Measurements from ENCODE around the gene CCM2L.

- TF ChIP-seq, protein P1, sequence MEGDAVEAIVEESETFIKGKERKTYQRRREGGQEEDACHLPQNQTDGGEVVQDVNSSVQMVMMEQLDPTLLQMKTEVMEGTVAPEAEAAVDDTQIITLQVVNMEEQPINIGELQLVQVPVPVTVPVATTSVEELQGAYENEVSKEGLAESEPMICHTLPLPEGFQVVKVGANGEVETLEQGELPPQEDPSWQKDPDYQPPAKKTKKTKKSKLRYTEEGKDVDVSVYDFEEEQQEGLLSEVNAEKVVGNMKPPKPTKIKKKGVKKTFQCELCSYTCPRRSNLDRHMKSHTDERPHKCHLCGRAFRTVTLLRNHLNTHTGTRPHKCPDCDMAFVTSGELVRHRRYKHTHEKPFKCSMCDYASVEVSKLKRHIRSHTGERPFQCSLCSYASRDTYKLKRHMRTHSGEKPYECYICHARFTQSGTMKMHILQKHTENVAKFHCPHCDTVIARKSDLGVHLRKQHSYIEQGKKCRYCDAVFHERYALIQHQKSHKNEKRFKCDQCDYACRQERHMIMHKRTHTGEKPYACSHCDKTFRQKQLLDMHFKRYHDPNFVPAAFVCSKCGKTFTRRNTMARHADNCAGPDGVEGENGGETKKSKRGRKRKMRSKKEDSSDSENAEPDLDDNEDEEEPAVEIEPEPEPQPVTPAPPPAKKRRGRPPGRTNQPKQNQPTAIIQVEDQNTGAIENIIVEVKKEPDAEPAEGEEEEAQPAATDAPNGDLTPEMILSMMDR (IDR thresholded peaks at IDR 0.05; ENCODE audit: borderline replicate concordance, extremely low read depth, low read length, poor library complexity, severe bottlenecking), result no peak
- TF ChIP-seq EZH2 (IDR thresholded peaks at IDR 0.05; ENCODE audit: borderline replicate concordance, low read depth, low read length, severe bottlenecking), result no peak
These were observed 41.5 kb downstream of the CCM2L start for GRCh38 chr20:32051720-32052089.
